CD4-positive, alpha-beta T cell treated with Interleukin-21 for 1 hour (primary cell): ENCODE measurements around the gene SLC25A25.
"Not testable (repeated sequence)": the region's sequence is repeated elsewhere in the genome, so short reads cannot be mapped to it uniquely, and the experiment has no call there.

Source experiments
- DNase-seq: peaks from one replicate; pipeline ENCODE4 v3.0.0-alpha.2; 2020

The SLC25A25 gene

DNA sequence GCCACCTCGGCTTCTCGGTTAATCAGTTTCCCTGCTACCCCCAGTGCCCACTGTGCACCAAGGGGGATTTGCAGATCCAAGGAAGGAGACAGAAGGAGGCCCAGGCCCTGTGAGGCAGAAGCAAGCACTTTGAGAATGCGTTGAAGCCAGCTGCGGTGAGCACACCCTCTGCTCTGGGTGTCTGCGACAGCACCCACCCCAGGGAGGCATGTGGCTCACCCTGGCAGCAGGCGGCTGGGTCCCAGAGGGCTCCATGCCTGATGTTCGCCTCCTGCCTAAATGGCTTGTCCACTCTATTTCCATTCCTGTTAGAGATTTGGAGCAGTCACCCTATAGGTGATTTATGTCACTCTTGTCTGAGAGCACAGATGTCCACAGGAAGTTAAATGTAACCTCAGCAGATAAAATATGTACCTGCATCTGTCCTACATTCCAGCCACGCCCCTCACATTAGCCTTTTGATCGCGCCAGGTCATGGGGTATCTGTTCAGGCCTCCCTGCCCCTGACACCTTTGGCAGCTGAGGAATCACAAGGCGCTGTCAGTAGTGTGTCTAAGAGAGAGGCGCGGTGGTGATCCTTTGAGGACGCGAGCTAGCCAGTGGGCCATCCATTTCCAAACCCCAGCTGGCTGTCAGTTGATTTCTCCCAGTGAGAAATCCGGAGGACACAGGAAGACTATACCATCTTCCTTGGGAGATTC is 31.3 kb downstream of the SLC25A25 start:
- DNase-seq: no peak

DNA sequence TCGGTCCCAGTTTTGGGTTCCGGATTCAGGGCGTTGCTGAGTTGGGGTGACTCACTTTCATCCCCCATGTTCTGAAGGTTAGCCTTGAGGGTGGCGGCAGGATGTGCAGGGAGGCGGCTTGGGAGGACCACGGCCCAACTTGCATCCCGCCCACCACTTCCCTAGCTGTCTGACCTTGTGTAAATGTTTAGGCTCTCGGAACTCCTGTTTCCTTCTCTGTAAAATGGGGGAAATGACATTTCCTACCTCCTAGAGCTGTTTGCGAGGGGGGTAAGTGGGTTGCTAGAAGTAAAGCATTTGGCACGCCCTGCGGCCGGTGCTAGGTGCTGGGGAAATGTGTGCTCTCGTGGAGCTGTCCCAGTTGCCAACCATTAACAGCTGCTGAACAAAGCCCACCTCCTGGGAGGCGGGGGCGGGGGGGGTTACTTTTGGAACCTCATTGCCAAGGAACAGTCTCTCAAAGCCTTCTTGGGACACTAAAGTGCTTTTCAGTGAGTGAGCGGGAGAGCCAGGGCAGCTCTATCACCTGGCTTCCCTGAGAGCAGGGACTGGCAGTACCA is 32.0 kb downstream of the SLC25A25 start:
- DNase-seq: no peak

GRCh38 chr9:128100581-128100980 is 32.5 kb downstream of the SLC25A25 start:
- DNase-seq: no peak

DNA sequence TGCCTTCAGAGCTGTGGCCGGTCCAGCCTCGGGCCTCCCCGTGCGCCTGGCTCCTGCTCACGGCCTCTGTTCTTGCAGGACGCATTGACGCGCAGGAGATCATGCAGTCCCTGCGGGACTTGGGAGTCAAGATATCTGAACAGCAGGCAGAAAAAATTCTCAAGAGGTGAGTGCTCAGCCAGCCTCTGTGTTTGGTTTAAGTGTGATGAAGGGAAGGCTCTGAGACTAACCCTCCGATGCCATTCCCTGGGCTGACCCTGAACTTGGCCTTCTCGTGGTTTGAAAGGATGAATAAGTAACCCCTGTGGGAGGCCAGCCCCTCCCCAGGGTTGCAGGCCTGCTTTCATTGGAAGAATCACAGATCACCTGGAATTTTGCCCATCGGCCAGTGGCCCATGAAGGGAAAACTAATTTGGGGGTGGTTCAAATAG is 33.2 kb downstream of the SLC25A25 start:
- no peak for DNase-seq

DNA sequence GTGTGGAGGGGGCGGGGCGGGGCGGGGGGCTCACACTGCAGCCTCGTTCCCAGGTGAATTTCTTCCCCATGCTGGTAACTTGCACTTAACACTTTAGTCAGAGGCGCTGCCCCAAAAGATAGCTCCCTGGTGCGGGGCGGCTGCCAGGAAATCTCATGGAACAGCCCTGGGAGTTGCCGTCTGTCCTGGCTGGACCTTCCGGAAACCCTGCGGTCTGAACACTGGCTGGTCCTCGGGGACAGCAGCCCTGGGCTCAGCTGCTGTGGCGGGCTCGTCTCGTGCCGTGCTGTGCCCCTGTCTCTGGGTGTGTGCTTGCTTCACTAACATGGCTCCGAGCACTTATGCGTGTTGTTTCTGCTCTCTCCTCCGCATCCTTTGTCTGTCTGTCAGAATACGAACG is 33.7 kb downstream of the SLC25A25 start:
- no peak for DNase-seq

DNA sequence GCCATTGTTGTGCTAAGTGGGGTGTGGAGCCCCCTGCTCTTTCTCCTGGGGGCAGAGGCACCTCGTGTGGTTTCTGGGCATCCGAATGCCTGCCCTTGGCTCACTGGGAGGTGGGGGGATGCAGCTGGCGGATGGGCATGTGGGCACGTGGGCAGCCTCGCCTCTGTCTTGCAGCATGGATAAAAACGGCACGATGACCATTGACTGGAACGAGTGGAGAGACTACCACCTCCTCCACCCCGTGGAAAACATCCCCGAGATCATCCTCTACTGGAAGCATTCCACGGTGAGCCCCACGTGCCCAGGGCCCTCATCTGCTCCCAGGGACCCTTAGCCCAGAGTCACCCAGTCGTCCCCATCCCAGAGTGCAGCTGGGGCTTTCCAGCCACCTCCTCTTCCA is 34.2 kb downstream of the SLC25A25 start:
- no peak for DNase-seq

DNA sequence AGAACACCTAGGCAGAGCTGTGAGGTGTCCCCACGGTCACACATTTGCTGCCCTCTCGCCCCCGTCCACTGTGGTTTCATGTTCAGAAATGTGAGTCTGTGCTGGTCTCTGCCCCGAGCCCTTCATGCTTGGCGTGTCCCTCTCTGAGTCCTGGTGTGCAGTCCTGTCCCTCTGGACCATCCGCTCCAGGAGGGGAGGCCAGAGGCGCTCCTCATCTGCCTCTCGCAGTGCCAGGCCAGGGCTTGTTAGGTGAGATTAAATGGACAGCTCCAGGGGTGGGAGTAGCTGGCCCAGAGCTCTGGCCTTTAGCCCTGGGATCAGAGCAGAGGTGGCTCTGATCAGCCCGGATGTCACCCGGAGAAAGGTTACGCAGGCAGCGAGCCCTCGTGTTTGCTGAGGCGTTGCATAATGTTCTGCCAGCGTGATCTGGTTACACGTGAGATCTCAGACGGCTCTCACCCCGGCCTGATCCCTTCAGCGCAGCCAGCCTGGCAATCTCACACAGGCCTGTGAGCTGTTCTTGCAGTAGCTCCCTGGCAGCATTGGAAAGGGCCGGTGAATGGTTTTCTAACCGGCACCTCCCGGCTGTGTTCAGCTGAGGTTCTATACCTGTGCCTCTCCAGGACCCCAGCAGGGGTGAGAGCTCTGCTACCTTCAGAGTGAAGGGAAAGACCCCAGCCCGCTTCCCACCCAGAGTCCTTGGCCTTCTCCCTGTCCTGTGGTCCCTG is 35.0 kb downstream of the SLC25A25 start:
- DNase-seq: no peak

- DNase-seq: peak; percentile 50
These were observed 35.5 kb downstream of the SLC25A25 start for GRCh38 chr9:128103589-128103962.

GRCh38 chr9:128104171-128104618 is 36.2 kb downstream of the SLC25A25 start:
- DNase-seq: no peak

- no peak for DNase-seq
These were observed 37.6 kb downstream of the SLC25A25 start for GRCh38 chr9:128105538-128106175.

GRCh38 chr9:128106181-128106939 is 38.3 kb downstream of the SLC25A25 start:
- no peak for DNase-seq

DNA sequence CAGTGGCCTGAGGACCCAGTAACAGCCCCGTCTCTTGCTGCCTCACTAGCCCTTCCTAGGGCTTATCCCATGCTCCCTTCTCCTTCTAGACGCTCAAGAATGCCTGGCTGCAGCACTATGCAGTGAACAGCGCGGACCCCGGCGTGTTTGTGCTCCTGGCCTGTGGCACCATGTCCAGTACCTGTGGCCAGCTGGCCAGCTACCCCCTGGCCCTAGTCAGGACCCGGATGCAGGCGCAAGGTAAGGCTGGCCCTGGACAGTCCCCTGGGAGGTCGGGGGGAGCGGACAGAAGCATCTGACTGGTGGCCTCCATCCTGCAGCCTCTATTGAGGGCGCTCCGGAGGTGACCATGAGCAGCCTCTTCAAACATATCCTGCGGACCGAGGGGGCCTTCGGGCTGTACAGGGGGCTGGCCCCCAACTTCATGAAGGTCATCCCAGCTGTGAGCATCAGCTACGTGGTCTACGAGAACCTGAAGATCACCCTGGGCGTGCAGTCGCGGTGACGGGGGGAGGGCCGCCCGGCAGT is 39.0 kb downstream of the SLC25A25 start:
- no peak for DNase-seq

GRCh38 chr9:128107468-128108268 is 39.6 kb downstream of the SLC25A25 start:
- no peak for DNase-seq

DNA sequence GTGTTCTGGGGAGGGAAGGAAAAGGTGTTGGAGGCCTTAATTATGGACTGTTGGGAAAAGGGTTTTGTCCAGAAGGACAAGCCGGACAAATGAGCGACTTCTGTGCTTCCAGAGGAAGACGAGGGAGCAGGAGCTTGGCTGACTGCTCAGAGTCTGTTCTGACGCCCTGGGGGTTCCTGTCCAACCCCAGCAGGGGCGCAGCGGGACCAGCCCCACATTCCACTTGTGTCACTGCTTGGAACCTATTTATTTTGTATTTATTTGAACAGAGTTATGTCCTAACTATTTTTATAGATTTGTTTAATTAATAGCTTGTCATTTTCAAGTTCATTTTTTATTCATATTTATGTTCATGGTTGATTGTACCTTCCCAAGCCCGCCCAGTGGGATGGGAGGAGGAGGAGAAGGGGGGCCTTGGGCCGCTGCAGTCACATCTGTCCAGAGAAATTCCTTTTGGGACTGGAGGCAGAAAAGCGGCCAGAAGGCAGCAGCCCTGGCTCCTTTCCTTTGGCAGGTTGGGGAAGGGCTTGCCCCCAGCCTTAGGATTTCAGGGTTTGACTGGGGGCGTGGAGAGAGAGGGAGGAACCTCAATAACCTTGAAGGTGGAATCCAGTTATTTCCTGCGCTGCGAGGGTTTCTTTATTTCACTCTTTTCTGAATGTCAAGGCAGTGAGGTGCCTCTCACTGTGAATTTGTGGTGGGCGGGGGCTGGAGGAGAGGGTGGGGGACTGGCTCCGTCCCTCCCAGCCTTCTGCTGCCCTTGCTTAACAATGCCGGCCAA is 40.4 kb downstream of the SLC25A25 start:
- DNase-seq: no peak

DNA sequence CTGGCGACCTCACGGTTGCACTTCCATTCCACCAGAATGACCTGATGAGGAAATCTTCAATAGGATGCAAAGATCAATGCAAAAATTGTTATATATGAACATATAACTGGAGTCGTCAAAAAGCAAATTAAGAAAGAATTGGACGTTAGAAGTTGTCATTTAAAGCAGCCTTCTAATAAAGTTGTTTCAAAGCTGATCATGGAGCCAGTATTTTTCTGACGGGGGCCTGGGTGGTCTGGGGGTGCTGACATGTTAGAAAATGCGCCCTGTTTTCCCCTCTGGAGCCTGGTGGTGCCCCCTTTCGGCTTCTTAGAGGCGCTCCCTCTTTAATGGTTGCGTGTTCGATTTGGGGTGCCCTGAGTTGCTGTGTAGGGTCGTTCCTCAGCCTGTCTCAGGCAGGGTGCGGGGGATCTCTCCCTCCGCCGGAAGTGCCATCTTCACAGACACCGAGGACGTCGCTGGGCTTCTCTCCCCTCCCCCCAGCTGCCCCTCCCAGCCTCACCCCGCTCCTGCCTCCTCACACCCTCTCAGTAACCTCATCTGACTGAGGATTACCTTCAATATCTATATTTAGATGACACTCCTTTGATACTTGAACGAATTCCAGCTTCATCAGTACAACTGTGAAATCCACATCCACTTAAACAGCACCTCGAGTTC is 41.1 kb downstream of the SLC25A25 start:
- DNase-seq: no peak

- DNase-seq: not testable (repeated sequence)
These were observed 43.7 kb downstream of the SLC25A25 start for GRCh38 chr9:128111726-128112125.

GRCh38 chr9:128113526-128114325 is 45.7 kb downstream of the SLC25A25 start:
- DNase-seq: no peak

DNA sequence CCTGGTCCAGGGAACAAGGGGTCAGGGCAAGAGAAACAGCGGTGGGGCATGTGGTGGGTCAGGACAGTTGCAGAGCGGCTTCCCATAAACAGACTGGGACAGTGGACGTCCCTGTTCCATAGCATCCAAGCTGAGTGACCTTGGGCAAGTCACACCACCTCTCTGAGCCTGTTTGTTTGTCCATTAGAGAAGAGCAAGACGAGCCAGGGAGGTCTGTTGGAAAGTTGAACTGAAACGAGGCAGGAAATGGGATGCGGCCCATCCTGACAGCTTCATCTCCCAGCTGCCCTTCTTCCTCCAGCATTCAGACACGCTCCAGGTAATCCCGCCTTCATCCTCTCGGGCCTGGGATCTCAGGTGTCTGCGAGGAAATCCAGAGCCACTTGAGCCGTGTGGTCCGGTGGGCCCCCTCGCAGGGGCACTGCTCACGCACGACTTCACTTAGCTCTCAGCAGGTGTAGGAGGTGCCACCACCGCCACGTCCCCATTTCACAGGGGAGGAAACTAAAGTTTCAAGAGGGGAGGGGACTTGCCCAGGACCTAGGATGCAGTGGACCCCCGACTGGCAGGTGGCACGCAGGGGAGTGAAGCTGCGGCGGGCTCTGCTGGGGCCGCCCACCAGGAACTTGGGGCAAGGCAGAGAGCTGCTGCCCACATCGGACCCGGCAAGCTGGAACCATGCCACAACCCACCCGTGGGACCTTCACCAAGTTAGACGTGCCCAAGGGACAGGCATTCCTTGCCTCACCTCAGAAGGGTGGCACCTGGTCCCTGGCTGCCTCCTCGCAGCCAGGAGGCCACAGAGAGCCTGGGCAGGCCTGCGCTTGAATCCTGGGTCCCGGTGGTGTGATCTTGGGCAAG is 46.5 kb downstream of the SLC25A25 start:
- no peak for DNase-seq
